HCT116 (cell line): ENCODE measurements around the gene SLC6A18. TPM values are rescaled to one million over a fixed set of nuclear protein-coding genes. Genes with fewer than 3 reads are reported as not detected.

ENCODE experiments used
- ATAC-seq: fragments of 200-7000 bp; cut with Tn5 transposase; 2 replicates; pipeline ENCODE4 v1.9.1; 2020; ENCODE audit warnings: mild to moderate bottlenecking, moderate library complexity
- BruUV-seq: library from RNA; stranded (reverse); fragments of 400-500 nt; replicated peaks from 2 replicates; lab custom pipeline; 2021; lab: Mats Ljungman, UMichigan
- CTCF ChIA-PET: fragments of 300-600 bp; sonication (Branson Sonifier 250); formaldehyde crosslinking; loops from one replicate; lab custom pipeline; 2021; ENCODE audit warnings: antibody characterized with exemption; lab: Charles Lee
- POLR2A ChIA-PET: fragments of 300-600, 350-600 bp; sonication (Branson Sonifier 250); formaldehyde crosslinking; loops from one replicate; lab custom pipeline; 2021; ENCODE audit warnings: antibody characterized with exemption; lab: Charles Lee
- RAD21 ChIA-PET, 2 experiments: fragments of 300-600 bp; sonication (Branson Sonifier 250); formaldehyde crosslinking; loops; one replicate each; lab custom pipeline; 2023; ENCODE audit warnings: low total read pairs in 2 of 2; ENCODE audit not compliant: uncharacterized antibody in 2 of 2, unreplicated experiment in 2 of 2, low non-redundant PET in 1 of 2; lab: Charles Lee
- DNase-seq: peaks from one replicate; pipeline ENCODE4 v3.0.0-alpha.2; 2010; ENCODE audit warnings: low read depth, low spot score
- H2AFZ ChIP-seq: fragments of 200-600 bp; shearing (Covaris generic), sonication (generic); 2 replicates; pipeline ENCODE4 v1.6.1; 2017; ENCODE audit warnings: low read depth, mixed run types, mixed read lengths, antibody characterized with exemption, low read length; ENCODE audit not compliant: poor library complexity, severe bottlenecking
- H3K27ac ChIP-seq: 2 replicates; pipeline ENCODE4 v1.5.1; 2012; ENCODE audit warnings: low read depth, low read length
- H3K27me3 ChIP-seq: fragments of 200-600 bp; sonication (generic); 2 replicates; pipeline ENCODE4 v1.6.1; 2016; ENCODE audit warnings: mixed run types, low read length, mixed read lengths; ENCODE audit not compliant: insufficient read depth
- H3K36me3 ChIP-seq, 2 experiments: fragments of 200-500 bp in 1 of 2; fragments of 200-600 bp in 1 of 2; sonication (Bioruptor generic) in 1 of 2; sonication (generic) in 1 of 2; 2 replicates each; pipeline versions ENCODE4 v1.5.1 to v1.6.1; 2014 to 2016; ENCODE audit warnings: low read length in 2 of 2, inconsistent platforms in 1 of 2, mixed read lengths in 1 of 2, mixed run types in 1 of 2; ENCODE audit not compliant: insufficient read depth in 2 of 2, control insufficient read depth in 1 of 2
- H3K4me1 ChIP-seq, 2 experiments: fragments of 200-600 bp in 1 of 2; sonication (generic) in 1 of 2; 2 replicates each; pipeline versions ENCODE4 v1.5.1 to v1.6.1; 2012 to 2017; ENCODE audit warnings: low read length in 2 of 2, inconsistent platforms in 1 of 2, mild to moderate bottlenecking in 1 of 2, mixed read lengths in 1 of 2, mixed run types in 1 of 2, moderate library complexity in 1 of 2; ENCODE audit not compliant: insufficient read depth in 2 of 2, control insufficient read depth in 1 of 2
- H3K4me2 ChIP-seq: fragments of 200-600 bp; sonication (generic); 2 replicates; pipeline ENCODE4 v1.6.1; 2017; ENCODE audit warnings: mixed run types, low read length, mixed read lengths
- H3K4me3 ChIP-seq, 2 experiments: fragments of 200-600 bp in 1 of 2; sonication (generic) in 1 of 2; replicated peaks in 1 of 2; 2 replicates each; pipeline ENCODE4 v1.5.1; 2011 to 2016; ENCODE audit warnings: low read length in 2 of 2, control low read depth in 1 of 2, low read depth in 1 of 2, mild to moderate bottlenecking in 1 of 2, mixed read lengths in 1 of 2, mixed run types in 1 of 2
- H3K79me2 ChIP-seq: fragments of 200-600 bp; sonication (generic); 2 replicates; pipeline ENCODE4 v1.6.1; 2017; ENCODE audit warnings: mild to moderate bottlenecking, mixed run types, low read length, moderate library complexity, mixed read lengths; ENCODE audit not compliant: insufficient read depth
- H3K9ac ChIP-seq: fragments of 200-600 bp; sonication (generic); 2 replicates; pipeline ENCODE4 v1.6.1; 2016; ENCODE audit warnings: low read length, mixed read lengths
- H3K9me2 ChIP-seq: fragments of 200-600 bp; sonication (generic), shearing (Covaris generic); 2 replicates; pipeline ENCODE4 v1.6.1; 2017; ENCODE audit warnings: mixed run types, mild to moderate bottlenecking, moderate library complexity; ENCODE audit not compliant: insufficient read depth
- H3K9me3 ChIP-seq, 2 experiments: fragments of 200-500 bp in 1 of 2; fragments of 200-600 bp in 1 of 2; sonication (Bioruptor generic) in 1 of 2; sonication (generic) in 1 of 2; 2 replicates each; pipeline ENCODE4 v1.6.1; 2014 to 2017; ENCODE audit warnings: low read length in 2 of 2, mixed read lengths in 2 of 2, inconsistent platforms in 1 of 2, low read depth in 1 of 2, mild to moderate bottlenecking in 1 of 2, mixed run types in 1 of 2, moderate library complexity in 1 of 2; ENCODE audit not compliant: control insufficient read depth in 1 of 2, insufficient read depth in 1 of 2
- H4K20me1 ChIP-seq: fragments of 200-600 bp; sonication (generic), shearing (Covaris generic); 2 replicates; pipeline ENCODE4 v1.6.1; 2017; ENCODE audit warnings: mixed run types, mild to moderate bottlenecking, moderate library complexity; ENCODE audit not compliant: insufficient read depth
- CEBPB ChIP-seq: IDR thresholded peaks from 2 replicates; pipeline ENCODE4 v1.6.1; 2012; ENCODE audit warnings: low read depth
- CTCF ChIP-seq, 3 experiments: fragments of 200-600 bp in 1 of 3; sonication (generic) in 1 of 3; IDR thresholded peaks in 2 of 3; conservative IDR thresholded peaks in 1 of 3; 2 replicates each; pipeline ENCODE4 v1.5.1; 2012 to 2017; ENCODE audit warnings: low read depth in 2 of 3, low read length in 2 of 3, antibody characterized with exemption in 1 of 3, borderline replicate concordance in 1 of 3, control low read depth in 1 of 3, mild to moderate bottlenecking in 1 of 3, mixed read lengths in 1 of 3, mixed run types in 1 of 3, moderate library complexity in 1 of 3; ENCODE audit not compliant: insufficient read depth in 1 of 3
- EGR1 ChIP-seq: IDR thresholded peaks from 2 replicates; pipeline ENCODE4 v1.6.1; 2012; ENCODE audit warnings: low read depth
- FOSL1 ChIP-seq: IDR thresholded peaks from 2 replicates; pipeline ENCODE4 v1.6.1; 2012; ENCODE audit warnings: low read depth
- JUND ChIP-seq: IDR thresholded peaks from 2 replicates; pipeline ENCODE4 v1.6.1; 2012
- MAX ChIP-seq: IDR thresholded peaks from 2 replicates; pipeline ENCODE4 v1.6.1; 2012
- POLR2A ChIP-seq: IDR thresholded peaks from 2 replicates; pipeline ENCODE4 v1.7.0; 2011; ENCODE audit warnings: borderline replicate concordance; ENCODE audit not compliant: insufficient read depth, insufficient read length; ENCODE audit errors: extremely low read depth
- POLR2AphosphoS5 ChIP-seq: IDR thresholded peaks from 2 replicates; pipeline ENCODE4 v1.6.1; 2011; ENCODE audit warnings: mild to moderate bottlenecking, low read depth, low read length, moderate library complexity
- SRF ChIP-seq: IDR thresholded peaks from 2 replicates; pipeline ENCODE4 v1.6.1; 2012; ENCODE audit warnings: low read depth
- TCF7L2 ChIP-seq: IDR thresholded peaks from 2 replicates; pipeline ENCODE4 v1.7.0; 2011; ENCODE audit warnings: borderline replicate concordance, inconsistent platforms; ENCODE audit not compliant: insufficient read depth, insufficient read length; ENCODE audit errors: extremely low read depth
- ZBTB33 ChIP-seq: IDR thresholded peaks from 2 replicates; pipeline ENCODE4 v1.6.1; 2011; ENCODE audit warnings: mild to moderate bottlenecking, low read length, moderate library complexity; ENCODE audit not compliant: insufficient replicate concordance; ENCODE audit errors: extremely low read depth
- ZFX ChIP-seq: fragments of 450-650 bp; IDR thresholded peaks from 2 replicates; pipeline ENCODE4 v1.6.1; 2017
- ZNF274 ChIP-seq: fragments of 200-500 bp; sonication (Bioruptor generic); IDR thresholded peaks from 2 replicates; pipeline ENCODE4 v1.6.1; 2014; ENCODE audit warnings: mild to moderate bottlenecking, low read depth, low read length, inconsistent platforms
- intact Hi-C: fragments of 100-400 bp; cut with micrococcal nuclease; formaldehyde crosslinking; loops from 2 replicates; pipeline ENCODE4 v1.10.0; 2022
- total RNA-seq: library from RNA; stranded (reverse); gene quantifications from one replicate; pipeline ENCODE4 v1.2.1, GENCODE V29; 2021; ENCODE audit not compliant: unreplicated experiment

Gene SLC6A18
- total RNA-seq, 1 experiment from 2014 or later: not detected

- no peak overlapping the region for H3K4me3 ChIP-seq
- ATAC-seq (no peak), DNase-seq (no peak)
- H2AFZ ChIP-seq: no peak overlapping the region
- H3K79me2 ChIP-seq: no peaks in the 10 kb centered on the region
- no peak overlapping the region for H3K4me2 ChIP-seq
- CTCF ChIA-PET: no interaction called here
- BruUV-seq: no TSS peak
- H3K36me3 ChIP-seq: no peaks in the 10 kb centered on the region
- no peaks in the 10 kb centered on the region for H3K9me3 ChIP-seq
- H3K4me1 ChIP-seq: peaks cover under 1 to 3% of the 10 kb centered on the region in 2 experiments; a peak in 2 of 4 replicates
- no peaks in the 10 kb centered on the region for H3K27me3 ChIP-seq
- no peaks in the 10 kb centered on the region for H3K9me2 ChIP-seq
- TF ChIP-seq JUND (no peak), ZFX (no peak), SRF (no peak), EGR1 (no peak), MAX (no peak), ZNF274 (no peak), POLR2A (no peak), POLR2AphosphoS5 (no peak), CEBPB (no peak), FOSL1 (no peak), CTCF (IDR thresholded peaks at IDR 0.05 in 2 of 3, conservative IDR thresholded peaks at IDR 0.05 in 1 of 3; ENCODE audit: borderline replicate concordance in 1 of 3, insufficient read depth in 1 of 3, low read depth in 2 of 3, low read length in 2 of 3) (no peak), TCF7L2 (no peak), ZBTB33 (no peak)
- no peak overlapping the region for H3K27ac ChIP-seq
- no peak overlapping the region for H3K9ac ChIP-seq
- H4K20me1 ChIP-seq: no peaks in the 10 kb centered on the region
- intact Hi-C loops: no loop called here
- POLR2A ChIA-PET: no interaction called here
- RAD21 ChIA-PET: no interaction called here
These were observed 2.4 kb upstream of the SLC6A18 start for GRCh38 chr5:1222621-1223277.
